ENCODE data around the gene CDK10.
A peak's percentile ranks its signal among the peaks of the same experiment; 100 is the strongest.
"Not testable (repeated sequence)": the region's sequence is repeated elsewhere in the genome, so short reads cannot be mapped to it uniquely, and the experiment has no call there.

Gene CDK10

DNA sequence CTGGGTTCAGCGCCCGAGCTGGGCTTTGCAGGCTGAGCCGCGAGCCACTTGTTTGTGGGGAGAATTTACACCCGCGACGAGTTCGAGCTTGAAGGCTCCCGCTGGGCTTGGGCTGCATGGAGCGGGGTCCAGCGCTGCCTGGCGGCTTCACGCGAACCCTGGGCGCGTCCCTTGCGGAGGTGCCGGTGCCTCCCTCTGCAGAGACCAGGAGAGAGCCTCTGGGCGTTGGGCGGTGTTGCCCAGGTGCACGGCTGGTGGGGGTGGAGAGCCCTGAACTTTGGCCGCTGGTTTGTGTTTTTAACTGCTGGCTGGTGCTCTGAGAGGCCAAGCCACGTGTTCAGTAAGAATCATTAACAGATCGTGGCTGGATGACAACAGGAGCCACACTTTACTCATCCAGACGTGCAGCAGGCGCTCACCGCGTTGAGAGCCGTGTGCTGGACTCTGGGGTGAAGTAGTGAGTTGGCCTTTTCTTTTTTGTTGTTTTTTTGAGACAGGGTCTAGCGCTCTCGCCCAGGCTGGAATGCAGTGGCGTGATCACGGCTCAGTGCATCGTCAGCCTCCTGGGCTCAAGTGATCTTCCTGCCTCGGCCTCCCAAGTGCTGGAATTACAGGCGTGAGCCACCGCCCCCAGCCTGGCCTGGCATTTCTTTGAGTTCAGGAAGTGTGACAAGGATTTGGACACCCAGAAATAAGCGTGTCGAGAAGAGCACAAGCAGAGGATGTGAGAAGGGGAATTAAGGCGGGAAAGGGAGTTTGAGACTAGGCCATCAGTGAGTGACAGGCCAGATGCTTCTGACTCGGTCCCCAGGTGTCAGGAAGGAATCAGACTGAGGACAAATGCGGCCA, 827 bp downstream of the CDK10 start:
- peak overlapping the region; percentile 90 for H3K4me3 ChIP-seq (ENCODE audit: low read depth, low read length)
- CTCF ChIA-PET = interaction anchor here (1.3 to 5.2 kb wide), 6 partner anchors 11 to 174 kb away, joined by 4 to 36 read pairs (median 7); no protein-coding TSS in a partner anchor
- TF ChIP-seq, protein P1, sequence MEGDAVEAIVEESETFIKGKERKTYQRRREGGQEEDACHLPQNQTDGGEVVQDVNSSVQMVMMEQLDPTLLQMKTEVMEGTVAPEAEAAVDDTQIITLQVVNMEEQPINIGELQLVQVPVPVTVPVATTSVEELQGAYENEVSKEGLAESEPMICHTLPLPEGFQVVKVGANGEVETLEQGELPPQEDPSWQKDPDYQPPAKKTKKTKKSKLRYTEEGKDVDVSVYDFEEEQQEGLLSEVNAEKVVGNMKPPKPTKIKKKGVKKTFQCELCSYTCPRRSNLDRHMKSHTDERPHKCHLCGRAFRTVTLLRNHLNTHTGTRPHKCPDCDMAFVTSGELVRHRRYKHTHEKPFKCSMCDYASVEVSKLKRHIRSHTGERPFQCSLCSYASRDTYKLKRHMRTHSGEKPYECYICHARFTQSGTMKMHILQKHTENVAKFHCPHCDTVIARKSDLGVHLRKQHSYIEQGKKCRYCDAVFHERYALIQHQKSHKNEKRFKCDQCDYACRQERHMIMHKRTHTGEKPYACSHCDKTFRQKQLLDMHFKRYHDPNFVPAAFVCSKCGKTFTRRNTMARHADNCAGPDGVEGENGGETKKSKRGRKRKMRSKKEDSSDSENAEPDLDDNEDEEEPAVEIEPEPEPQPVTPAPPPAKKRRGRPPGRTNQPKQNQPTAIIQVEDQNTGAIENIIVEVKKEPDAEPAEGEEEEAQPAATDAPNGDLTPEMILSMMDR (IDR thresholded peaks at IDR 0.05; ENCODE audit: insufficient read depth, low read length, missing control alignments) = no peak
- DNase-seq (ENCODE audit: low read depth, low spot score) = no peak
- POLR2A ChIA-PET = interaction anchor here (1.2 to 1.6 kb wide), 5 partner anchors 10 to 19 kb away, joined by 3 to 8 read pairs (median 5); no protein-coding TSS in a partner anchor

DNA sequence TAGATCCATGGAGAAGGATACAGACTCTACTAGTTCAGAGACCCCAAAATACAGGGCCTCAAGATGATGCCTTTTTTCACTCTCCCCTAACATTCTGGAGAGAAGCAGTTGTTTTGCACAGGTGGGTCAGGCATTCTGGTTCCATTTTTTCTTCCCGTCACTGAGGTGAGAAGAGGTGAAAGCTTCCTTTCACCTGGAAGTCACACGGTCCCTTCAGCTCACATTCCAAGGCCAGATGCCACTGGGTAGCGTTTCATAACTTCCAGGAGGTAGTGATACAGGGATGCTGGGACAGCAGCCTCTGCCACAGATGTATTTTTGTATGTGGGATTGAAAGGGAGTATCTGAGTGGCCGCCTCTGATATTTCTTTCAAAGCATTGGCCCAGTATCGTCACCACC, 1.9 kb downstream of the CDK10 start:
- H3K4me3 ChIP-seq (ENCODE audit: low read depth, low read length) = no peak overlapping the region
- TF ChIP-seq, protein P1 (IDR thresholded peaks at IDR 0.05; ENCODE audit: insufficient read depth, low read length, missing control alignments) = no peak
- ChIA-PET POLR2A (no interaction called here), CTCF (interaction anchor here (0.9 to 5.2 kb wide), 2 partner anchors 11 to 21 kb away, joined by 3 to 36 read pairs; no protein-coding TSS in a partner anchor)
- DNase-seq (ENCODE audit: low read depth, low spot score) = no peak

DNA sequence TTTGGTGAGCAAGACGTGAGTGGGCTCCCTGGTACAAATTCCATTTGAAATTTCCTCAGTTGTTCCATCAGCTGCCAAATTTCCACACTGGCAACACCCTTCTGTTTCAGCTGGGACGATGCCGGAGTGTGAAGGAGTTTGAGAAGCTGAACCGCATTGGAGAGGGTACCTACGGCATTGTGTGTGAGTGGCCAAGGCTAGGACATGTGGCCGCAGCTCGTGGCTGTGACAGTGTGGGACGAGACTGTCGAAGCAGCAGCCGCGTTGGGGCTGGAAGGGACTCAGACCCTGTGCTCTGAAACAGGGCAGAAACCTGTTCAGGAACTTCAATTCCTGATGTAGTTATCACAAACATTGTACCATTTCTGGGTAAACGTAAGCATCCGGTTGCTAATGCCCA, 2.7 kb downstream of the CDK10 start:
- TF ChIP-seq, protein P1 (IDR thresholded peaks at IDR 0.05; ENCODE audit: insufficient read depth, low read length, missing control alignments) = no peak
- H3K4me3 ChIP-seq (ENCODE audit: low read depth, low read length) = no peak overlapping the region
- ChIA-PET CTCF (interaction anchor here (5.2 kb wide), 1 partner anchor 11 kb away, joined by 36 read pairs; no protein-coding TSS in a partner anchor), POLR2A (no interaction called here)
- DNase-seq (ENCODE audit: low read depth, low spot score) = no peak

DNA sequence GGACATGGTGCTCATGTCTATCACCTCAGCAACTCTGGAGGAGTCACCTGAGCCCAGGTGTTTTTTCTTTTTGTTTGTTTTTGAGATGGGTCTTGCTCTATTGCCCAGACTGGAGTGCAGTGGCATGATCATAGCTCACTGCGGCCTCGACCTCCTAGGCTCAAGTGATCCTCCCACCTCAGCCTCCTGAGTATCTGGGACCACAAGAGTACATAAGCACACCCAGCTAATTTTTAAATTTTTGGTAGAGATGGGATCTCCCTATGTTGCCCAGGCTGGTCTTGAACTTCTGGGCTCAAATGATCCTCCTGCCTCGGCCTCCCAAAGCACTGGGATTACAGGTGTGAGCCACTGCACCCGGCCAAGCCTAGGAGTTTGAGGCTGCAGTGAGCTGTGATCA, 3.1 kb downstream of the CDK10 start:
- POLR2A ChIA-PET; H3K4me3 ChIP-seq (ENCODE audit: low read depth, low read length); DNase-seq (ENCODE audit: low read depth, low spot score): not testable (repeated sequence)
- CTCF ChIA-PET = interaction anchor here (5.2 kb wide), 1 partner anchor 10 kb away, joined by 36 read pairs; no protein-coding TSS in a partner anchor

DNA sequence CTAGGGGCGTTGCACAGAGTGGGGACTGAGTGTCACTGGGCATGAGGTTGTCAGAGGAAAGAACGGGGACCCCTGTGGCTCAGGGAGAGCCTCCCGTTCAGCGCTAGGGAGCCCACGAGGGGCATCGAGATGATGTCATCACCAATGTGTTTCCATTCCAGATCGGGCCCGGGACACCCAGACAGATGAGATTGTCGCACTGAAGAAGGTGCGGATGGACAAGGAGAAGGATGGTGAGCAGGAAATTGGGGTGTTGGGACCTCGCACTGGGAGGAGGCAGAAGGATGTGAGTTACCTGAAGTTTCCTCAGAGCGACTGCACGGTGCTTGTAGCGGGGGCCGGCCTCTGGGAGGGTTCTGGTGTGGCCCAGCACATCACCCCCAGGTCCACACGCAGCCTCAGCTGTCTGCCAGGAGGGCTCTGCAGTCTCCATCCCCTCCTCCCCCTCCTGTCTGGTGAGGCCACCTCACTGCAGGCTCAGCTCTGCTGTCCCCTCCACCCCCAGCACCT, 4.0 kb downstream of the CDK10 start:
- TF ChIP-seq, protein P1 (IDR thresholded peaks at IDR 0.05; ENCODE audit: insufficient read depth, low read length, missing control alignments) = no peak
- DNase-seq (ENCODE audit: low read depth, low spot score) = no peak
- no peak overlapping the region for H3K4me3 ChIP-seq (ENCODE audit: low read depth, low read length)
- CTCF ChIA-PET = interaction anchor here (5.2 kb wide), 1 partner anchor 9 kb away, joined by 36 read pairs; no protein-coding TSS in a partner anchor
- POLR2A ChIA-PET = no interaction called here

DNA sequence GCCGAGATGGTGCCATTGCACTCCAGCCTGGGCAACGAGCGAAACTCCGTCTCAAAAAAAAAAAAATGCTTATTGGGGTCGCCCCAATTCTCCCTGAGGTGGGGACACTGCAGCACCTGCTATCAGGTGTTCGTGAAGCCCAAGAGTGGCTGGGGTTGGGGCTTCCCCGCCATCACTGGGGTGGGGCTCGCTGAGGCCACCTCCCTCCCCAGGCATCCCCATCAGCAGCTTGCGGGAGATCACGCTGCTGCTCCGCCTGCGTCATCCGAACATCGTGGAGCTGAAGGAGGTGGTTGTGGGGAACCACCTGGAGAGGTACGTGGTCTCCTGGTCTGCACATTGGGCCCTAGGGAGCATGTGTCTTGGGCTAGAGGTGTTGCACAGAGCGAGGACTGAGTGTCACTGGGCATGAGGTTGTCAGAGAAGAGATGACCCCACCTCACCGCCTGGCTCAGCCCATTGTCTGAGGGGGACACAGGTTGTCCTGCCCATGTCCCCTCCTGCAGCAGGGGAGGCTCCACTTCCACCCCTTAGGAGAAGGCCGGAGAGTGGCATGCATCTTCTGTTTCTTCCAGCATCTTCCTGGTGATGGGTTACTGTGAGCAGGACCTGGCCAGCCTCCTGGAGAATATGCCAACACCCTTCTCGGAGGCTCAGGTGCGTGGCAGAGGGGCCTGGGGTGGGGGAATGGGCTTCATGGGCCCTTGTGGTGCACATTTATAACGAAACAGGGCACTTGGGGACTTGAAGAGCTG, 4.9 kb downstream of the CDK10 start:
- TF ChIP-seq, protein P1 (IDR thresholded peaks at IDR 0.05; ENCODE audit: insufficient read depth, low read length, missing control alignments) = no peak
- ChIA-PET CTCF (interaction anchor here (5.2 kb wide), 1 partner anchor 8 kb away, joined by 36 read pairs; no protein-coding TSS in a partner anchor), POLR2A (no interaction called here)
- DNase-seq (ENCODE audit: low read depth, low spot score) = no peak
- H3K4me3 ChIP-seq (ENCODE audit: low read depth, low read length) = no peak overlapping the region
